ENCODE data around the gene CDK3. TPM values are rescaled to one million over a fixed set of nuclear protein-coding genes. Genes with fewer than 3 reads are reported as not detected.

The CDK3 gene
- total and polyA plus RNA-seq, 2 donors (not counting 3 experiments of a cell fraction or from before 2014, with no cell fraction given) = 8.5 to 8.7 TPM

GRCh38 chr17:76038050-76038449 is 37.4 kb downstream of the CDK3 start:
- Histone ChIP-seq H2AFZ (ENCODE audit: low read depth, low read length) (no peak overlapping the region), H3K9ac (replicated peaks; ENCODE audit: extremely low read depth, insufficient read depth, low read length) (no peak overlapping the region), H3K4me3 (replicated peaks in 1 of 3; ENCODE audit: insufficient read depth in 1 of 3, low read depth in 1 of 3, low read length in 3 of 3) (no peak overlapping the region), H3K4me1 (ENCODE audit: control insufficient read depth, extremely low read depth, insufficient read depth, low read length) (no peaks in the 10 kb centered on the region), H4K20me1 (replicated peaks; ENCODE audit: control insufficient read depth, extremely low read depth, insufficient read depth, low read length) (no peaks in the 10 kb centered on the region), H3K9me1 (replicated peaks; ENCODE audit: control insufficient read depth, extremely low read depth, insufficient read depth, low read length) (no peaks in the 10 kb centered on the region), H3K27ac (ENCODE audit: insufficient read depth, low read depth, low read length) (no peak overlapping the region), H3K9me3 (replicated peaks; ENCODE audit: control insufficient read depth, insufficient read depth, low read length) (no peaks in the 10 kb centered on the region), H3K27me3 (ENCODE audit: control insufficient read depth in 2 of 2, insufficient read depth in 2 of 2, low read length in 2 of 2) (no peaks in the 10 kb centered on the region), H3K36me3 (ENCODE audit: control insufficient read depth in 2 of 2, extremely low read depth in 1 of 2, insufficient read depth in 2 of 2, low read length in 2 of 2) (peaks cover 15 to 34% of the 10 kb centered on the region in 2 experiments), H3K4me2 (ENCODE audit: insufficient read depth, low read length) (no peak overlapping the region), H3K79me2 (ENCODE audit: control insufficient read depth, insufficient read depth, low read length) (no peaks in the 10 kb centered on the region)
- TF ChIP-seq GATA2 (IDR thresholded peaks at IDR 0.05; ENCODE audit: insufficient read depth, insufficient read length, low read depth, low read length) (no peak), JUN (IDR thresholded peaks at IDR 0.05; ENCODE audit: borderline replicate concordance, insufficient read depth, insufficient read length, low read depth) (no peak), POLR2AphosphoS5 (IDR thresholded peaks at IDR 0.05; ENCODE audit: insufficient read depth, low read depth, low read length) (no peak), MYC (IDR thresholded peaks at IDR 0.05; ENCODE audit: low read depth, low read length) (no peak), FOS (IDR thresholded peaks at IDR 0.05; ENCODE audit: borderline replicate concordance, insufficient read depth, low read length) (no peak), POLR2A (IDR thresholded peaks at IDR 0.05; ENCODE audit: low read depth, low read length) (no peak), EZH2 (IDR thresholded peaks at IDR 0.05; ENCODE audit: borderline replicate concordance, low read depth, low read length, severe bottlenecking) (no peak)
- TF ChIP-seq, protein P1, sequence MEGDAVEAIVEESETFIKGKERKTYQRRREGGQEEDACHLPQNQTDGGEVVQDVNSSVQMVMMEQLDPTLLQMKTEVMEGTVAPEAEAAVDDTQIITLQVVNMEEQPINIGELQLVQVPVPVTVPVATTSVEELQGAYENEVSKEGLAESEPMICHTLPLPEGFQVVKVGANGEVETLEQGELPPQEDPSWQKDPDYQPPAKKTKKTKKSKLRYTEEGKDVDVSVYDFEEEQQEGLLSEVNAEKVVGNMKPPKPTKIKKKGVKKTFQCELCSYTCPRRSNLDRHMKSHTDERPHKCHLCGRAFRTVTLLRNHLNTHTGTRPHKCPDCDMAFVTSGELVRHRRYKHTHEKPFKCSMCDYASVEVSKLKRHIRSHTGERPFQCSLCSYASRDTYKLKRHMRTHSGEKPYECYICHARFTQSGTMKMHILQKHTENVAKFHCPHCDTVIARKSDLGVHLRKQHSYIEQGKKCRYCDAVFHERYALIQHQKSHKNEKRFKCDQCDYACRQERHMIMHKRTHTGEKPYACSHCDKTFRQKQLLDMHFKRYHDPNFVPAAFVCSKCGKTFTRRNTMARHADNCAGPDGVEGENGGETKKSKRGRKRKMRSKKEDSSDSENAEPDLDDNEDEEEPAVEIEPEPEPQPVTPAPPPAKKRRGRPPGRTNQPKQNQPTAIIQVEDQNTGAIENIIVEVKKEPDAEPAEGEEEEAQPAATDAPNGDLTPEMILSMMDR (IDR thresholded peaks at IDR 0.05; ENCODE audit: extremely low read depth in 1 of 2, insufficient read depth in 1 of 2, low read depth in 1 of 2, low read length in 2 of 2) = no peak
- BruUV-seq (replicated peaks) = no TSS peak
- DNase-seq (ENCODE audit: low read depth, low spot score) (no peak), FAIRE-seq (no peak)
- intact Hi-C loops (cut with micrococcal nuclease) (no loop called here), dilution Hi-C loops (cut with MboI; ENCODE audit: extremely low pct_ligation_motif_present, low sequenced_read_pairs) (no loop called here)
- CTCF ChIA-PET = interaction anchor here (1.0 kb wide), 1 partner anchor 24 kb away, joined by 4 read pairs; no protein-coding TSS in a partner anchor
- POLR2A ChIA-PET = no interaction called here
